SK-N-DZ (cell line): Measurements from ENCODE around the gene DLGAP4.

Experiments used
- DNase-seq: peaks from one replicate; pipeline ENCODE4 v3.0.0-alpha.2; 2015; ENCODE audit warnings: low spot score

Gene DLGAP4

GRCh38 chr20:36333841-36334240 lies 27.7 kb downstream of the DLGAP4 start:
- DNase-seq = no peak

- DNase-seq = no peak
These were observed 28.4 kb downstream of the DLGAP4 start for GRCh38 chr20:36334281-36335205.

GRCh38 chr20:36335206-36335870 lies 29.2 kb downstream of the DLGAP4 start:
- DNase-seq = no peak

GRCh38 chr20:36336204-36336603 lies 30.1 kb downstream of the DLGAP4 start:
- DNase-seq = no peak

GRCh38 chr20:36336954-36337704 lies 31.0 kb downstream of the DLGAP4 start:
- no peak for DNase-seq

- DNase-seq = no peak
These were observed 31.7 kb downstream of the DLGAP4 start for GRCh38 chr20:36337886-36338285.

GRCh38 chr20:36339646-36340592 lies 33.8 kb downstream of the DLGAP4 start:
- DNase-seq = no peak

GRCh38 chr20:36340593-36340990 lies 34.5 kb downstream of the DLGAP4 start:
- DNase-seq = no peak

- DNase-seq = no peak
These were observed 35.3 kb downstream of the DLGAP4 start for GRCh38 chr20:36341331-36342020.

GRCh38 chr20:36342331-36343120 lies 36.4 kb downstream of the DLGAP4 start:
- DNase-seq = no peak

GRCh38 chr20:36343641-36344040 lies 37.5 kb downstream of the DLGAP4 start:
- DNase-seq = no peak

GRCh38 chr20:36344517-36345132 lies 38.5 kb downstream of the DLGAP4 start:
- DNase-seq = no peak

- DNase-seq = no peak
These were observed 40.1 kb downstream of the DLGAP4 start for GRCh38 chr20:36346256-36346655.

- DNase-seq = no peak
These were observed 43.4 kb downstream of the DLGAP4 start for GRCh38 chr20:36349384-36350170.

GRCh38 chr20:36350439-36350838 lies 44.3 kb downstream of the DLGAP4 start:
- no peak for DNase-seq

- no peak for DNase-seq
These were observed 45.8 kb downstream of the DLGAP4 start for GRCh38 chr20:36351937-36352336.

- no peak for DNase-seq
These were observed 46.9 kb downstream of the DLGAP4 start for GRCh38 chr20:36352843-36353553.

GRCh38 chr20:36353740-36354139 lies 47.6 kb downstream of the DLGAP4 start:
- no peak for DNase-seq
